DOHH2 (cell line): Measurements from ENCODE around the gene POLR2C.

Source experiments
- CTCF ChIP-seq: fragments of 200-600 bp; sonication (generic); IDR thresholded peaks from one replicate; pipeline ENCODE4 v1.5.1; 2014; ENCODE audit warnings: antibody characterized with exemption, mild to moderate bottlenecking, low read depth, low read length; ENCODE audit not compliant: poor library complexity, severe bottlenecking
- EZH2phosphoT487 ChIP-seq: fragments of 200-600 bp; sonication (generic); IDR thresholded peaks from 2 replicates; pipeline ENCODE4 v1.6.1; 2017; ENCODE audit warnings: borderline replicate concordance, mild to moderate bottlenecking, antibody characterized with exemption, low read length, moderate library complexity, mixed read lengths

GRCh38 chr16:57423152-57423551 is 39.3 kb upstream of the POLR2C start:
- no peak for TF ChIP-seq CTCF
- TF ChIP-seq EZH2phosphoT487 = no peak
